ENCODE results near the gene TMEM204.

Gene TMEM204

DNA sequence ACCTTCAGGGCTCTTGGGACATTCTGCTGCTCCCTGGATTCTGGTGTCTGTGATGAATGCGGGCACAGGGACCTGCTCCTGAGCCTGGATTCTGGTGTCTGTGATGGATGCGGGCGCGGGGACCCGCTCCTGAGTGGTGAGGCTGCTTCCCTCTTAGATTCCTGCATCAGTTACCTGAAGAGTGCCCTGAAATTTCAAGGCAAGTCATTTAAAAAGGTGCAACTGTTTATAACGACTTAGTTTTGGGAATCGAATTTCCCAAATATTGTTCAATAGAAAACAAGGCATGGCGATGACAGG, 7.0 kb downstream of the TMEM204 start:
- Histone ChIP-seq H3K4me1 (no peaks in the 10 kb centered on the region), H3K9ac (no peak overlapping the region), H3K4me3 (ENCODE audit: low read depth, low read length) (no peak overlapping the region), H3K79me2 (peaks cover 12% of the 10 kb centered on the region), H3K9me3 (ENCODE audit: control insufficient read depth, low read length) (no peaks in the 10 kb centered on the region), H3K4me2 (ENCODE audit: low read length) (no peak overlapping the region), H3K27ac (no peak overlapping the region), H3K27me3 (ENCODE audit: control insufficient read depth, insufficient read depth, low read length) (no peaks in the 10 kb centered on the region), H2AFZ (no peak overlapping the region), H3K36me3 (ENCODE audit: control insufficient read depth, insufficient read depth, low read length) (no peaks in the 10 kb centered on the region)
- TF ChIP-seq, protein P1, sequence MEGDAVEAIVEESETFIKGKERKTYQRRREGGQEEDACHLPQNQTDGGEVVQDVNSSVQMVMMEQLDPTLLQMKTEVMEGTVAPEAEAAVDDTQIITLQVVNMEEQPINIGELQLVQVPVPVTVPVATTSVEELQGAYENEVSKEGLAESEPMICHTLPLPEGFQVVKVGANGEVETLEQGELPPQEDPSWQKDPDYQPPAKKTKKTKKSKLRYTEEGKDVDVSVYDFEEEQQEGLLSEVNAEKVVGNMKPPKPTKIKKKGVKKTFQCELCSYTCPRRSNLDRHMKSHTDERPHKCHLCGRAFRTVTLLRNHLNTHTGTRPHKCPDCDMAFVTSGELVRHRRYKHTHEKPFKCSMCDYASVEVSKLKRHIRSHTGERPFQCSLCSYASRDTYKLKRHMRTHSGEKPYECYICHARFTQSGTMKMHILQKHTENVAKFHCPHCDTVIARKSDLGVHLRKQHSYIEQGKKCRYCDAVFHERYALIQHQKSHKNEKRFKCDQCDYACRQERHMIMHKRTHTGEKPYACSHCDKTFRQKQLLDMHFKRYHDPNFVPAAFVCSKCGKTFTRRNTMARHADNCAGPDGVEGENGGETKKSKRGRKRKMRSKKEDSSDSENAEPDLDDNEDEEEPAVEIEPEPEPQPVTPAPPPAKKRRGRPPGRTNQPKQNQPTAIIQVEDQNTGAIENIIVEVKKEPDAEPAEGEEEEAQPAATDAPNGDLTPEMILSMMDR (IDR thresholded peaks at IDR 0.05): no peak

DNA sequence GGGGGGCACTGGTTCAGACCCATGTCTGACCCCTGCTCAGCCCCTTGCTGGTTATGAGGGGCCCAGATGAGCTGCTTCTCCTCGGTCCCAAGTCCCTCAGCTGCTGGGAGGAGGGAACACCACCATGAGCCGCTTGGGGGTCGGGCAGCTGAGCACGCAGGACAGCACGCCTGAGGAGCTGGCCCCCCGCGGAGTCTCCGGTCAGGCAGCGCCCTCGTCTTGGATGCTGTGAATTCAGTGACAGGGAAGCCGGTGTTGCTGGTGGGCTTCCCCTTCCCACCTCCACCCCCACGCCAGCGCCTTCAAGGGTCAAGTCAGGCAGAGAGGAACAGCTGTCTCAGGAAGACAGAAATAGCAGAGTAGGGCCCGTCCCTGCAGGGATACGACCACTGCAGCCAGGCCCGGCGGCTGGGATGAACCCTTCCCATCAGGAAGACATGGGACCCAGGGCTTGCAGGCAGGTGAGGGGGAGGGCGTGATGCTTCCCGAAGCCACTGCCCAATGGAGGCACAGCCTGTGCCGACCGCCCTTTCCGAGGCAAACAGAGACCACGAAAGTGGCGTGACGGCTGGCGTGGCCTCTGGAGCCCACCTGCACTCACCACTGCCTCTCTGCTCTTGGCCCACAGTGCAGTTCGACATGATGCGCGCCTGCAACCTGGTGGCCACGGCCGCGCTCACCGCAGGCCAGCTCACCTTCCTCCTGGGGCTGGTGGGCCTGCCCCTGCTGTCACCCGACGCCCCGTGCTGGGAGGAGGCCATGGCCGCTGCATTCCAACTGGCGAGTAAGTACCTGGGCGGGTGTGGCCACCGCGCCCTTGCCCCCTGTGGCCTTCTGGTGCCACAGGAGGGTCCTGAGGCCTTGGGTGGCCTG, 8.1 kb downstream of the TMEM204 start:
- Histone ChIP-seq H3K27me3 (ENCODE audit: control insufficient read depth, insufficient read depth, low read length) (no peaks in the 10 kb centered on the region), H2AFZ (no peak overlapping the region), H3K9me3 (ENCODE audit: control insufficient read depth, low read length) (no peaks in the 10 kb centered on the region), H3K4me2 (ENCODE audit: low read length) (no peak overlapping the region), H3K27ac (no peak overlapping the region), H3K4me1 (no peaks in the 10 kb centered on the region), H3K79me2 (peaks cover 12% of the 10 kb centered on the region), H3K9ac (no peak overlapping the region), H3K4me3 (ENCODE audit: low read depth, low read length) (no peak overlapping the region), H3K36me3 (ENCODE audit: control insufficient read depth, insufficient read depth, low read length) (no peaks in the 10 kb centered on the region)
- TF ChIP-seq, protein P1 (IDR thresholded peaks at IDR 0.05): no peak

DNA sequence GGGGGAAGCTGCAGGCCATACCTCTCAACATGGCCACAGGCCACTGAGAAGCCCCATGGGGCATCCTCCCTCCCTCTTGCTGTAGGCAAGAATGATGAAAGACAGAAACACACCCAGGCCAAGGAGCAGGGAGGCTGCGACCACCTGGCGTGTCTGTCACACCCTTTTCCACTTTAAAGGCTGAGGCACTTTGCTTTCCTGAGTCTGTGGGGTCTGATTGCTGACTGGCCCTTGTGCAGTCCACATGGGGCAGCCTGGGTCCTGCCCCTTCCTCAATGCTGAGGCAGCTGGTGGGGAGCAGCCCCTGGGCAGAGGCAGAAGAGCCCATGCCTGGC, 8.7 kb downstream of the TMEM204 start:
- Histone ChIP-seq H3K79me2 (peaks cover 12% of the 10 kb centered on the region), H3K4me2 (ENCODE audit: low read length) (no peak overlapping the region), H3K36me3 (ENCODE audit: control insufficient read depth, insufficient read depth, low read length) (no peaks in the 10 kb centered on the region), H3K4me3 (ENCODE audit: low read depth, low read length) (no peak overlapping the region), H3K4me1 (no peaks in the 10 kb centered on the region), H3K9me3 (ENCODE audit: control insufficient read depth, low read length) (no peaks in the 10 kb centered on the region), H3K27me3 (ENCODE audit: control insufficient read depth, insufficient read depth, low read length) (no peaks in the 10 kb centered on the region), H3K27ac (no peak overlapping the region), H3K9ac (no peak overlapping the region), H2AFZ (no peak overlapping the region)
- TF ChIP-seq, protein P1 (IDR thresholded peaks at IDR 0.05): no peak

DNA sequence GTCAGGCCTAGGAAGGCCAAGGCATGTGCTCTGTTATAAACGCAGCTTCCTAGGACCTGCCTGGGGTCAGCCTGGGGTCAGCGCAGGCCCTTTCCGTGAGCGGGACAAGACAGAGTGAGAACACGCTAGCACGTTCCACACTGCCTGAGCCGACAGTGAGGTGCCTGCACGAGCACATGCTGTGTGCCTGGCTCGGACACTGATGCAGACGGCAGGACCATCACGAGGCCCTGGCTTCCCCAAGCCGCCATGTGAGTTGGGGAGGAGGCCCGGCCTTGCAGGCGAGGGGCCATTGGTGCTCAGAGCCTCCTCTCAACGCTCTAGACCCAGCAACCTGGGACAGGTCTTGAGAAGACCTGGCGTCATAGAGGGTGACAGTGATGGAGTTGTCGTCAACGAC, 9.1 kb downstream of the TMEM204 start:
- H3K4me3 ChIP-seq (ENCODE audit: low read depth, low read length): no peak overlapping the region
- no peaks in the 10 kb centered on the region for H3K36me3 ChIP-seq (ENCODE audit: control insufficient read depth, insufficient read depth, low read length)
- H3K27me3 ChIP-seq (ENCODE audit: control insufficient read depth, insufficient read depth, low read length): no peaks in the 10 kb centered on the region
- H3K79me2 ChIP-seq: peaks cover 12% of the 10 kb centered on the region
- TF ChIP-seq, protein P1 (IDR thresholded peaks at IDR 0.05): no peak
- peak overlapping the region; percentile 16 for H3K27ac ChIP-seq
- H3K4me1 ChIP-seq: no peaks in the 10 kb centered on the region
- no peak overlapping the region for H3K9ac ChIP-seq
- H3K4me2 ChIP-seq (ENCODE audit: low read length): no peak overlapping the region
- H3K9me3 ChIP-seq (ENCODE audit: control insufficient read depth, low read length): no peaks in the 10 kb centered on the region
- H2AFZ ChIP-seq: no peak overlapping the region

All from parathyroid adenoma (tissue), 2 donors.